Vagina (tissue), 2 donors: Measurements from ENCODE around the gene FMO1. TPM values are rescaled to one million over a fixed set of nuclear protein-coding genes. Genes with fewer than 3 reads are reported as not detected.

Source experiments
- DNase-seq, 2 donors: peaks; one replicate each; pipeline ENCODE4 v3.0.0-alpha.2; 2017; ENCODE audit errors: extremely low spot score in 2 of 2
- H3K27ac ChIP-seq: fragments of 200-600 bp; sonication (generic); one replicate; pipeline ENCODE4 v1.5.1; 2019
- H3K27me3 ChIP-seq: fragments of 200-600 bp; sonication (generic); one replicate; pipeline ENCODE4 v1.5.1; 2019
- H3K36me3 ChIP-seq, 2 donors: fragments of 200-600 bp; sonication (generic); one replicate each; pipeline ENCODE4 v1.5.1; 2017 to 2019
- H3K4me1 ChIP-seq: fragments of 200-600 bp; sonication (generic); one replicate; pipeline ENCODE4 v1.5.1; 2019
- H3K4me3 ChIP-seq, 2 donors: fragments of 200-600 bp; sonication (generic); 1 replicate in 1 of 2; 2 replicates in 1 of 2; pipeline ENCODE4 v1.5.1; 2016 to 2019
- H3K9me3 ChIP-seq: fragments of 200-600 bp; sonication (generic); one replicate; pipeline ENCODE4 v1.5.1; 2019
- CTCF ChIP-seq, 3 experiments: fragments of 450-650 bp in 2 of 3; fragments of 200-600 bp in 1 of 3; sonication (generic) in 1 of 3; IDR thresholded peaks; one replicate each; pipeline ENCODE4 v1.5.1; 2017 to 2019; ENCODE audit warnings: antibody characterized with exemption in 3 of 3, mild to moderate bottlenecking in 2 of 3, moderate library complexity in 2 of 3
- POLR2A ChIP-seq, 2 donors: fragments of 450-650 bp; IDR thresholded peaks; one replicate each; pipeline ENCODE4 v1.6.1; 2017; ENCODE audit warnings: antibody characterized with exemption in 2 of 2, mild to moderate bottlenecking in 2 of 2, moderate library complexity in 2 of 2
- POLR2AphosphoS5 ChIP-seq, 2 donors: sonication (generic); formaldehyde crosslinking; IDR thresholded peaks; one replicate each; pipeline ENCODE4 v1.9.0; 2017; ENCODE audit warnings: antibody characterized with exemption in 2 of 2, mild to moderate bottlenecking in 2 of 2, low read depth in 1 of 2; ENCODE audit not compliant: insufficient read depth in 1 of 2
- intact Hi-C: fragments of 100-400 bp; cut with DNase I; formaldehyde crosslinking; loops from one replicate; pipeline ENCODE4 v1.15.1; 2023
- small RNA-seq: library from RNA; depleted of rRNA; stranded (forward); fragments of <200 nt; gene quantifications from one replicate; pipeline ENCODE3, GENCODE V24; 2016
- total RNA-seq: library from RNA; depleted of rRNA; stranded (reverse); fragments of >200 nt; gene quantifications from one replicate; pipeline ENCODE4 v1.2.3, GENCODE V29; 2016

The FMO1 gene
- total RNA-seq, 1 donor from 2014 or later, result 6.4 TPM

GRCh38 chr1:171334024-171334640 lies 85.8 kb downstream of the FMO1 start:
- H3K27me3 ChIP-seq, result no peaks in the 10 kb centered on the region
- TF ChIP-seq POLR2A (IDR thresholded peaks at IDR 0.05), result no peak
- no peak for TF ChIP-seq CTCF (IDR thresholded peaks at IDR 0.05)
- TF ChIP-seq POLR2AphosphoS5 (IDR thresholded peaks at IDR 0.05; ENCODE audit: insufficient read depth in 1 of 2, low read depth in 1 of 2), result no peak
- intact Hi-C loops, result no loop called here

More at GRCh38 chr1:171334024-171334640, 85.8 kb downstream of the FMO1 start:
- Histone ChIP-seq H3K4me1 (no peaks in the 10 kb centered on the region), H3K36me3 (no peaks in the 10 kb centered on the region), H3K4me3 (no peak overlapping the region), H3K27ac (no peak overlapping the region), H3K9me3 (no peaks in the 10 kb centered on the region)
- DNase-seq, result no peak

Small RNA genes lying within 50 kb of the gene (small RNA-seq; reads per million reads assigned to genes)
- gene RF00019, result not detected

Other genes starting within 250 kb of the FMO1 start
- gene FMO3, start 157.6 kb upstream of the FMO1 start, total RNA-seq, result 0.98 TPM
- gene FMO2, start 63.2 kb upstream of the FMO1 start, total RNA-seq, result 14.0 TPM
- gene FMO4, start 65.7 kb downstream of the FMO1 start, total RNA-seq, result 0.98 TPM
- gene PRRC2C, start 237.0 kb downstream of the FMO1 start, total RNA-seq, result 86.4 TPM